ENCODE data around the gene ILKAP. TPM values are rescaled to one million over a fixed set of nuclear protein-coding genes. Genes with fewer than 3 reads are reported as not detected.

The ILKAP gene
- total and polyA plus RNA-seq, 2 of the 4 experiments (the other 2 are of a cell fraction) = 13.3 to 44.2 TPM

- no peak overlapping the region for H4K8ac ChIP-seq (ENCODE audit: low read depth in 2 of 2, low read length in 2 of 2)
- POLR2A ChIA-PET (ENCODE audit: unreplicated experiment) = no interaction called here
- no peak overlapping the region for H2BK120ac ChIP-seq (ENCODE audit: low read depth, low read length)
- peaks cover 21% of the 10 kb centered on the region for H3K36me3 ChIP-seq (ENCODE audit: control insufficient read depth, insufficient read depth, low read length)
- 0 out of 2 replicates have a peak, but pooled peaks cover 3% of the 10 kb centered on the region for H4K20me1 ChIP-seq (ENCODE audit: insufficient read depth, low read length)
- WGBS, 2 experiments (ENCODE audit: extremely low coverage in 2 of 2, insufficient read length in 1 of 2) = 91% methylated on average over 6 of the region's 11 CpGs; no CpG with 5 or more reads in 1 of the 2 experiments
- no peak overlapping the region for H3K4me2 ChIP-seq (ENCODE audit: low read depth, low read length)
- no peak overlapping the region for H3K4me3 ChIP-seq (ENCODE audit: insufficient read depth, low read depth, low read length)
- no peak overlapping the region for H4K5ac ChIP-seq (ENCODE audit: low read depth, low read length)
- H3K79me1 ChIP-seq (ENCODE audit: low read depth in 1 of 2, low read length in 2 of 2) = no peaks in the 10 kb centered on the region
- H4K91ac ChIP-seq (ENCODE audit: insufficient read depth, low read depth, low read length) = no peak overlapping the region
- dilution Hi-C loops (cut with HindIII; ENCODE audit: low sequenced_read_pairs, unreplicated experiment) = no loop called here
- H2BK5ac ChIP-seq (ENCODE audit: low read depth, low read length, poor library complexity, severe bottlenecking) = no peak overlapping the region
- no peak overlapping the region for H2AK5ac ChIP-seq (ENCODE audit: low read depth, low read length)
- H3K4me1 ChIP-seq (ENCODE audit: control insufficient read depth, insufficient read depth, low read length) = no peaks in the 10 kb centered on the region
- CTCF ChIA-PET = no interaction called here
- H3K27me3 ChIP-seq (ENCODE audit: control insufficient read depth, insufficient read depth, low read length) = no peaks in the 10 kb centered on the region
- BruUV-seq (replicated peaks) = no TSS peak
- H3K4ac ChIP-seq (ENCODE audit: low read depth, low read length) = no peak overlapping the region
- H3K9ac ChIP-seq (ENCODE audit: low read depth, low read length) = no peak overlapping the region
- no peaks in the 10 kb centered on the region for H3K9me1 ChIP-seq (ENCODE audit: insufficient read depth, low read length)
- intact Hi-C loops (cut with micrococcal nuclease) = no loop called here
- no peak for DNase-seq
- H3K27ac ChIP-seq (ENCODE audit: insufficient read depth, low read length) = no peak overlapping the region
- H3K23ac ChIP-seq (ENCODE audit: low read depth, low read length) = no peak overlapping the region
- H3K56ac ChIP-seq (ENCODE audit: extremely low read depth, insufficient read depth, low read length) = no peak overlapping the region
- no peak overlapping the region for H2AFZ ChIP-seq (replicated peaks; ENCODE audit: low read length, poor library complexity)
- no peaks in the 10 kb centered on the region for H3K9me3 ChIP-seq (ENCODE audit: control insufficient read depth, insufficient read depth, low read length)
- no peak overlapping the region for H2BK20ac ChIP-seq (ENCODE audit: low read depth, low read length)
- ATAC-seq (ENCODE audit: low read depth) = no peak
- TF ChIP-seq RFX5 (IDR thresholded peaks at IDR 0.05; ENCODE audit: low read depth, low read length) (no peak), MAZ (IDR thresholded peaks at IDR 0.05; ENCODE audit: borderline replicate concordance, low read depth, low read length) (no peak), ELK1 (IDR thresholded peaks at IDR 0.05; ENCODE audit: borderline replicate concordance, low read depth, low read length) (no peak), NFE2L2 (IDR thresholded peaks at IDR 0.05; ENCODE audit: low read depth, low read length) (no peak), CEBPB (IDR thresholded peaks at IDR 0.05; ENCODE audit: low read depth, low read length) (no peak), CTCF (conservative IDR thresholded peaks at IDR 0.05; ENCODE audit: low read depth, low read length) (no peak), RAD21 (IDR thresholded peaks at IDR 0.05; ENCODE audit: low read length) (no peak)
- H3K14ac ChIP-seq (replicated peaks; ENCODE audit: low read depth, low read length) = no peak overlapping the region
- no peak overlapping the region for H2AK9ac ChIP-seq (replicated peaks; ENCODE audit: low read depth, low read length, poor library complexity)
- H3K18ac ChIP-seq (ENCODE audit: low read depth, low read length) = no peak overlapping the region
- H2BK15ac ChIP-seq (ENCODE audit: low read depth, low read length) = no peak overlapping the region
- in situ Hi-C loops (cut with MboI; ENCODE audit: low sequenced_read_pairs) = no loop called here
Measured at GRCh38 chr2:238251986-238252385, 48.5 kb upstream of the ILKAP start.
